Naive B cell (primary cell): ENCODE measurements around the gene SBK1. TPM values are rescaled to one million over a fixed set of nuclear protein-coding genes. Genes with fewer than 3 reads are reported as not detected.

Source experiments
- ATAC-seq, 2 donors: fragments of 150-1000 bp; cut with Tn5 transposase; 2 replicates each; pipeline ENCODE4 v1.10.0; 2021; ENCODE audit warnings: low read depth in 2 of 2, mild to moderate bottlenecking in 2 of 2, moderate library complexity in 2 of 2
- DNase-seq: peaks from one replicate; pipeline ENCODE4 v3.0.0; 2022
- H3K27ac Mint-ChIP-seq, 6 donors: one replicate each; pipeline ENCODE4 v1.8.0; 2020 to 2022; ENCODE audit warnings: mild to moderate bottlenecking in 6 of 6, mixed read lengths in 6 of 6, moderate library complexity in 5 of 6, inconsistent platforms in 2 of 6
- H3K27me3 Mint-ChIP-seq, 3 donors: one replicate each; pipeline ENCODE4 v1.8.0; 2021 to 2022; ENCODE audit warnings: mixed read lengths in 3 of 3, mild to moderate bottlenecking in 1 of 3
- H3K36me3 Mint-ChIP-seq, 2 donors: one replicate each; pipeline ENCODE4 v1.8.0; 2020 to 2022; ENCODE audit warnings: mixed read lengths in 2 of 2, inconsistent platforms in 1 of 2, mild to moderate bottlenecking in 1 of 2
- H3K4me1 Mint-ChIP-seq, 3 donors: one replicate each; pipeline ENCODE4 v1.8.0; 2020 to 2022; ENCODE audit warnings: mixed read lengths in 3 of 3, inconsistent platforms in 1 of 3, mild to moderate bottlenecking in 1 of 3, moderate library complexity in 1 of 3
- H3K4me3 Mint-ChIP-seq, 8 donors: one replicate each; pipeline ENCODE4 v1.8.0; 2020 to 2022; ENCODE audit warnings: mild to moderate bottlenecking in 8 of 8, mixed read lengths in 8 of 8, moderate library complexity in 8 of 8, inconsistent platforms in 2 of 8
- H3K9me3 Mint-ChIP-seq, 7 donors: one replicate each; pipeline ENCODE4 v1.8.0; 2020 to 2022; ENCODE audit warnings: mixed read lengths in 7 of 7, mild to moderate bottlenecking in 5 of 7, inconsistent platforms in 2 of 7, moderate library complexity in 1 of 7
- polyA plus RNA-seq, 6 donors: library from polyadenylated mRNA; unstranded; fragments of 300-500 nt; fragmentation: Illumina TruSeq; gene quantifications; one replicate each; pipeline ENCODE4 v1.2.3, GENCODE V29; 2021; ENCODE audit warnings: low read depth in 6 of 6

Gene SBK1
- polyA plus RNA-seq, 6 donors from 2014 or later, result 0.19 to 0.76 (median 0.41) TPM

GRCh38 chr16:28301154-28301553 is 8.8 kb downstream of the SBK1 start:
- ATAC-seq, result no peak
- no peak for DNase-seq
- H3K27me3 Mint-ChIP-seq, result peaks cover 0 to 5% (median 0%) of the 10 kb centered on the region in 3 donors
- no peaks in the 10 kb centered on the region for H3K9me3 Mint-ChIP-seq
- H3K4me1 Mint-ChIP-seq, result peaks cover 0 to 2% (median 0%) of the 10 kb centered on the region in 3 donors
- no peak overlapping the region for H3K27ac Mint-ChIP-seq
- no peak overlapping the region for H3K4me3 Mint-ChIP-seq
- H3K36me3 Mint-ChIP-seq, result no peaks in the 10 kb centered on the region

GRCh38 chr16:28301620-28302019 is 9.3 kb downstream of the SBK1 start:
- Mint-ChIP-seq H3K9me3 (no peaks in the 10 kb centered on the region), H3K27ac (no peak overlapping the region), H3K4me3 (no peak overlapping the region), H3K27me3 (peaks cover 0 to 5% (median 0%) of the 10 kb centered on the region in 3 donors), H3K36me3 (no peaks in the 10 kb centered on the region), H3K4me1 (peaks cover 0 to 1% (median 0%) of the 10 kb centered on the region in 3 donors)
- ATAC-seq, result no peak
- no peak for DNase-seq

GRCh38 chr16:28303132-28303531 is 10.8 kb downstream of the SBK1 start:
- Mint-ChIP-seq H3K4me1 (no peaks in the 10 kb centered on the region), H3K9me3 (no peaks in the 10 kb centered on the region)
- no peak for ATAC-seq

GRCh38 chr16:28304214-28304613 is 11.9 kb downstream of the SBK1 start:
- DNase-seq, result no peak
- H3K4me3 Mint-ChIP-seq, result peak overlapping the region in 1 of 8 donors; percentile 3
- H3K27me3 Mint-ChIP-seq, result peaks cover 0 to 5% (median 0%) of the 10 kb centered on the region in 3 donors
- peaks cover 0 to 2% (median 0%) of the 10 kb centered on the region in 7 donors for H3K9me3 Mint-ChIP-seq
- no peaks in the 10 kb centered on the region for H3K36me3 Mint-ChIP-seq
- no peak overlapping the region for H3K27ac Mint-ChIP-seq
- peaks cover 0 to 4% (median 0%) of the 10 kb centered on the region in 3 donors for H3K4me1 Mint-ChIP-seq
- no peak for ATAC-seq

More at GRCh38 chr16:28303132-28303531, 10.8 kb downstream of the SBK1 start:
- peak overlapping the region in 1 of 6 donors; percentile 5 for H3K27ac Mint-ChIP-seq
- H3K27me3 Mint-ChIP-seq, result peaks cover 0 to 5% (median 0%) of the 10 kb centered on the region in 3 donors
- no peak for DNase-seq
- no peak overlapping the region for H3K4me3 Mint-ChIP-seq
- H3K36me3 Mint-ChIP-seq, result no peaks in the 10 kb centered on the region

- H3K4me3 Mint-ChIP-seq, result no peak overlapping the region
- H3K9me3 Mint-ChIP-seq, result peaks cover 0 to 3% (median 0%) of the 10 kb centered on the region in 7 donors
- H3K27ac Mint-ChIP-seq, result peak overlapping the region in 1 of 6 donors; percentile 67
- ATAC-seq, result no peak
- no peaks in the 10 kb centered on the region for H3K27me3 Mint-ChIP-seq
- H3K36me3 Mint-ChIP-seq, result no peaks in the 10 kb centered on the region
- peaks cover 4 to 19% (median 5%) of the 10 kb centered on the region in 3 donors for H3K4me1 Mint-ChIP-seq
- no peak for DNase-seq
These were observed 15.6 kb downstream of the SBK1 start for GRCh38 chr16:28307936-28308335.

- ATAC-seq (no peak), DNase-seq (no peak)
- Mint-ChIP-seq H3K27me3 (no peaks in the 10 kb centered on the region), H3K36me3 (no peaks in the 10 kb centered on the region), H3K4me3 (peak overlapping the region in 2 of 8 donors; percentile 50 to 65), H3K9me3 (peaks cover 0 to 3% (median 0%) of the 10 kb centered on the region in 7 donors), H3K4me1 (peaks cover 4 to 19% (median 5%) of the 10 kb centered on the region in 3 donors), H3K27ac (peak overlapping the region in 3 of 6 donors; percentile 28 to 84 (median 29))
These were observed 16.7 kb downstream of the SBK1 start for GRCh38 chr16:28308794-28309584.

GRCh38 chr16:28309811-28310311 is 17.5 kb downstream of the SBK1 start:
- H3K27ac Mint-ChIP-seq, result peak overlapping the region in 5 of 6 donors; percentile 11 to 77 (median 56)
- DNase-seq, result peak; percentile 57
- H3K4me1 Mint-ChIP-seq, result peaks cover 4 to 19% (median 5%) of the 10 kb centered on the region in 3 donors
- no peaks in the 10 kb centered on the region for H3K27me3 Mint-ChIP-seq
- H3K36me3 Mint-ChIP-seq, result no peaks in the 10 kb centered on the region
- peaks cover 0 to 3% (median 0%) of the 10 kb centered on the region in 7 donors for H3K9me3 Mint-ChIP-seq
- peak overlapping the region in 6 of 8 donors; percentile 10 to 77 (median 34) for H3K4me3 Mint-ChIP-seq
- ATAC-seq, result peak; percentile 88 to 89

- Mint-ChIP-seq H3K27me3 (no peaks in the 10 kb centered on the region), H3K4me1 (peaks cover 4 to 19% (median 5%) of the 10 kb centered on the region in 3 donors), H3K9me3 (peaks cover 0 to 3% (median 0%) of the 10 kb centered on the region in 7 donors), H3K4me3 (peak overlapping the region in 3 of 8 donors; percentile 3 to 47 (median 5)), H3K27ac (peak overlapping the region in 4 of 6 donors; percentile 51 to 86 (median 62)), H3K36me3 (no peaks in the 10 kb centered on the region)
- DNase-seq, result no peak
- ATAC-seq, result no peak
These were observed 18.5 kb downstream of the SBK1 start for GRCh38 chr16:28310796-28311195.

- H3K27ac Mint-ChIP-seq, result peak overlapping the region in 2 of 6 donors; percentile 58 to 87
- no peaks in the 10 kb centered on the region for H3K27me3 Mint-ChIP-seq
- ATAC-seq, result no peak
- DNase-seq, result no peak
- H3K4me3 Mint-ChIP-seq, result peak overlapping the region in 1 of 8 donors; percentile 5
- H3K4me1 Mint-ChIP-seq, result peaks cover 4 to 19% (median 5%) of the 10 kb centered on the region in 3 donors
- peaks cover 0 to 3% (median 0%) of the 10 kb centered on the region in 7 donors for H3K9me3 Mint-ChIP-seq
- no peaks in the 10 kb centered on the region for H3K36me3 Mint-ChIP-seq
These were observed 19.1 kb downstream of the SBK1 start for GRCh38 chr16:28311413-28311812.

GRCh38 chr16:28311913-28312312 is 19.6 kb downstream of the SBK1 start:
- DNase-seq (no peak), ATAC-seq (no peak)
- Mint-ChIP-seq H3K9me3 (peaks cover 0 to 3% (median 0%) of the 10 kb centered on the region in 7 donors), H3K36me3 (no peaks in the 10 kb centered on the region), H3K27me3 (no peaks in the 10 kb centered on the region), H3K27ac (peak overlapping the region in 1 of 6 donors; percentile 25), H3K4me3 (no peak overlapping the region), H3K4me1 (peaks cover 5 to 21% (median 7%) of the 10 kb centered on the region in 3 donors)

- Mint-ChIP-seq H3K27me3 (no peaks in the 10 kb centered on the region), H3K36me3 (no peaks in the 10 kb centered on the region), H3K27ac (peak overlapping the region in 2 of 6 donors; percentile 25 to 80), H3K9me3 (peaks cover 0 to 3% (median 0%) of the 10 kb centered on the region in 7 donors), H3K4me1 (peaks cover 7 to 23% (median 10%) of the 10 kb centered on the region in 3 donors), H3K4me3 (no peak overlapping the region)
- ATAC-seq (no peak), DNase-seq (no peak)
These were observed 20.0 kb downstream of the SBK1 start for GRCh38 chr16:28312327-28312726.

- Mint-ChIP-seq H3K27me3 (no peaks in the 10 kb centered on the region), H3K4me1 (peaks cover 7 to 22% (median 10%) of the 10 kb centered on the region in 3 donors), H3K4me3 (no peak overlapping the region), H3K36me3 (no peaks in the 10 kb centered on the region), H3K9me3 (peaks cover 0 to 3% (median 0%) of the 10 kb centered on the region in 7 donors), H3K27ac (peak overlapping the region in 2 of 6 donors; percentile 29 to 68)
- ATAC-seq (no peak), DNase-seq (no peak)
These were observed 21.3 kb downstream of the SBK1 start for GRCh38 chr16:28313587-28313986.

- DNase-seq (no peak), ATAC-seq (no peak)
- Mint-ChIP-seq H3K4me3 (no peak overlapping the region), H3K36me3 (no peaks in the 10 kb centered on the region), H3K9me3 (peaks cover 0 to 1% (median 0%) of the 10 kb centered on the region in 7 donors), H3K4me1 (peaks cover 3 to 6% (median 5%) of the 10 kb centered on the region in 3 donors), H3K27ac (no peak overlapping the region), H3K27me3 (no peaks in the 10 kb centered on the region)
These were observed 23.7 kb downstream of the SBK1 start for GRCh38 chr16:28316054-28316453.
